Measurements from ENCODE around the gene ATXN7L1. TPM values are rescaled to one million over a fixed set of nuclear protein-coding genes. Genes with fewer than 3 reads are reported as not detected.

ATXN7L1 gene
- total and polyA plus RNA-seq, 2 of the 4 experiments (the other 2 are of a cell fraction), result 3.5 to 4.3 TPM

GRCh38 chr7:105689067-105689819 is 187.2 kb downstream of the ATXN7L1 start (continued):
- TF ChIP-seq FOS (IDR thresholded peaks at IDR 0.05; ENCODE audit: low read depth, low read length), result no peak

GRCh38 chr7:105688617-105689016 is 187.8 kb downstream of the ATXN7L1 start:
- no peak overlapping the region for H2BK20ac ChIP-seq (ENCODE audit: low read depth, low read length)
- CTCF ChIA-PET, result interaction anchor here (1.1 kb wide), 1 partner anchor 25 kb away, joined by 3 read pairs; no protein-coding TSS in a partner anchor
- H3K23ac ChIP-seq (ENCODE audit: low read depth, low read length), result no peak overlapping the region
- H3K56ac ChIP-seq (ENCODE audit: extremely low read depth, insufficient read depth, low read length), result no peak overlapping the region
- H3K4me3 ChIP-seq (ENCODE audit: insufficient read depth, low read depth, low read length), result no peak overlapping the region
- H2AK9ac ChIP-seq (replicated peaks; ENCODE audit: low read depth, low read length, poor library complexity), result no peak overlapping the region
- H3K9ac ChIP-seq (ENCODE audit: low read depth, low read length), result no peak overlapping the region
- WGBS, 2 experiments (ENCODE audit: extremely low coverage in 2 of 2, insufficient read length in 1 of 2), result 83% methylated on average over 1 of the region's 5 CpGs; no CpG with 5 or more reads in 1 of the 2 experiments
- H3K4me2 ChIP-seq (ENCODE audit: low read depth, low read length), result no peak overlapping the region
- dilution Hi-C loops (cut with HindIII; ENCODE audit: low sequenced_read_pairs, unreplicated experiment), result no loop called here
- no peak overlapping the region for H3K4ac ChIP-seq (ENCODE audit: low read depth, low read length)
- no peak overlapping the region for H2AK5ac ChIP-seq (ENCODE audit: low read depth, low read length)
- no peaks in the 10 kb centered on the region for H3K27me3 ChIP-seq (ENCODE audit: control insufficient read depth, insufficient read depth, low read length)
- H3K27ac ChIP-seq (ENCODE audit: insufficient read depth, low read length), result no peak overlapping the region
- no peak overlapping the region for H4K8ac ChIP-seq (ENCODE audit: low read depth in 2 of 2, low read length in 2 of 2)
- DNase-seq (no peak), ATAC-seq (ENCODE audit: low read depth) (no peak)
- no peak for TF ChIP-seq FOS (IDR thresholded peaks at IDR 0.05; ENCODE audit: low read depth, low read length)
- no peak for TF ChIP-seq POLR2A (IDR thresholded peaks at IDR 0.05; ENCODE audit: low read depth, low read length)
- no peak for TF ChIP-seq CEBPB (IDR thresholded peaks at IDR 0.05; ENCODE audit: low read depth, low read length)
- no peak for TF ChIP-seq RAD21 (IDR thresholded peaks at IDR 0.05; ENCODE audit: low read length)
- no peak for TF ChIP-seq SMC3 (IDR thresholded peaks at IDR 0.05; ENCODE audit: low read depth, low read length)
- TF ChIP-seq CHD1 (IDR thresholded peaks at IDR 0.05; ENCODE audit: low read depth, low read length), result no peak
- no TSS peak for BruUV-seq (replicated peaks)
- no peak overlapping the region for H4K5ac ChIP-seq (ENCODE audit: low read depth, low read length)
- no peak overlapping the region for H2BK5ac ChIP-seq (ENCODE audit: low read depth, low read length, poor library complexity, severe bottlenecking)
- H3K18ac ChIP-seq (ENCODE audit: low read depth, low read length), result no peak overlapping the region
- H2BK15ac ChIP-seq (ENCODE audit: low read depth, low read length), result no peak overlapping the region
- H3K36me3 ChIP-seq (ENCODE audit: control insufficient read depth, insufficient read depth, low read length), result no peaks in the 10 kb centered on the region
- peaks cover 3 to 9% of the 10 kb centered on the region in 2 experiments; a peak in 2 of 4 replicates for H3K79me1 ChIP-seq (ENCODE audit: low read depth in 1 of 2, low read length in 2 of 2)
- H3K14ac ChIP-seq (replicated peaks; ENCODE audit: low read depth, low read length), result no peak overlapping the region
- peaks cover 4% of the 10 kb centered on the region; the same call in 1 of the 2 replicates for H3K4me1 ChIP-seq (ENCODE audit: control insufficient read depth, insufficient read depth, low read length)
- H4K91ac ChIP-seq (ENCODE audit: insufficient read depth, low read depth, low read length), result no peak overlapping the region
- POLR2A ChIA-PET (ENCODE audit: unreplicated experiment), result no interaction called here
- in situ Hi-C loops (cut with MboI; ENCODE audit: low sequenced_read_pairs), result no loop called here
- peaks cover 12% of the 10 kb centered on the region for H4K20me1 ChIP-seq (ENCODE audit: insufficient read depth, low read length)
- H2AFZ ChIP-seq (replicated peaks; ENCODE audit: low read length, poor library complexity), result no peak overlapping the region
- H3K9me1 ChIP-seq (ENCODE audit: insufficient read depth, low read length), result peaks cover 9% of the 10 kb centered on the region; the same call in 1 of the 2 replicates
- H2BK120ac ChIP-seq (ENCODE audit: low read depth, low read length), result no peak overlapping the region
- intact Hi-C loops (cut with micrococcal nuclease), result no loop called here
- H3K9me3 ChIP-seq (ENCODE audit: control insufficient read depth, insufficient read depth, low read length), result no peaks in the 10 kb centered on the region; the same call in 1 of the 2 replicates

Data from IMR-90 (cell line).